ENCODE data around the gene NOP53. TPM values are rescaled to one million over a fixed set of nuclear protein-coding genes. Genes with fewer than 3 reads are reported as not detected.
"Not testable (repeated sequence)": the region's sequence is repeated elsewhere in the genome, so short reads cannot be mapped to it uniquely, and the experiment has no call there.

The NOP53 gene
- total RNA-seq, 1 donor from 2014 or later: 253 TPM

GRCh38 chr19:47718415-47719046 lies 26.8 kb upstream of the NOP53 start:
- not testable (repeated sequence) for DNase-seq (ENCODE audit: low spot score)

GRCh38 chr19:47719047-47719859 lies 26.1 kb upstream of the NOP53 start:
- DNase-seq (ENCODE audit: low spot score): peak; percentile 87

- no peak for DNase-seq (ENCODE audit: low spot score)
Measured at GRCh38 chr19:47720669-47721422, 24.5 kb upstream of the NOP53 start.

- DNase-seq (ENCODE audit: low spot score): peak; percentile 68
Measured at GRCh38 chr19:47723581-47723940, 21.8 kb upstream of the NOP53 start.

- DNase-seq (ENCODE audit: low spot score): no peak
Measured at GRCh38 chr19:47725759-47726401, 19.5 kb upstream of the NOP53 start.

GRCh38 chr19:47726467-47726866 lies 18.9 kb upstream of the NOP53 start:
- no peak for DNase-seq (ENCODE audit: low spot score)

GRCh38 chr19:47728295-47728694 lies 17.1 kb upstream of the NOP53 start:
- not testable (repeated sequence) for DNase-seq (ENCODE audit: low spot score)

- DNase-seq (ENCODE audit: low spot score): peak; percentile 58
Measured at GRCh38 chr19:47729468-47729798, 15.9 kb upstream of the NOP53 start.

GRCh38 chr19:47729799-47730520 lies 15.4 kb upstream of the NOP53 start:
- DNase-seq (ENCODE audit: low spot score): peak; percentile 63

GRCh38 chr19:47730521-47730889 lies 14.8 kb upstream of the NOP53 start:
- DNase-seq (ENCODE audit: low spot score): no peak

- no peak for DNase-seq (ENCODE audit: low spot score)
Measured at GRCh38 chr19:47730910-47731309, 14.4 kb upstream of the NOP53 start.

GRCh38 chr19:47735131-47735530 lies 10.2 kb upstream of the NOP53 start:
- no peak for DNase-seq (ENCODE audit: low spot score)

GRCh38 chr19:47740866-47741519 lies 4.4 kb upstream of the NOP53 start:
- no peak for DNase-seq (ENCODE audit: low spot score)

GRCh38 chr19:47741544-47742140 lies 3.7 kb upstream of the NOP53 start:
- DNase-seq (ENCODE audit: low spot score): no peak

GRCh38 chr19:47742634-47743033 lies 2.7 kb upstream of the NOP53 start:
- DNase-seq (ENCODE audit: low spot score): no peak

- not testable (repeated sequence) for DNase-seq (ENCODE audit: low spot score)
Measured at GRCh38 chr19:47746129-47746528, 783 bp downstream of the NOP53 start.

GRCh38 chr19:47749326-47749725 lies 4.0 kb downstream of the NOP53 start:
- DNase-seq (ENCODE audit: low spot score): no peak

GRCh38 chr19:47750752-47751151 lies 5.4 kb downstream of the NOP53 start:
- DNase-seq (ENCODE audit: low spot score): no peak

- no peak for DNase-seq (ENCODE audit: low spot score)
Measured at GRCh38 chr19:47752440-47753211, 7.3 kb downstream of the NOP53 start.

Measured in mucosa of gallbladder (tissue), 1 donor.